Limb (tissue), 2 donors: Measurements from ENCODE around the gene LKAAEAR1.

Experiments used
- DNase-seq, 2 donors: peaks; one replicate each; pipeline ENCODE4 v3.0.0-alpha.2; 2016; ENCODE audit errors: extremely low spot score in 2 of 2

The LKAAEAR1 gene

DNA sequence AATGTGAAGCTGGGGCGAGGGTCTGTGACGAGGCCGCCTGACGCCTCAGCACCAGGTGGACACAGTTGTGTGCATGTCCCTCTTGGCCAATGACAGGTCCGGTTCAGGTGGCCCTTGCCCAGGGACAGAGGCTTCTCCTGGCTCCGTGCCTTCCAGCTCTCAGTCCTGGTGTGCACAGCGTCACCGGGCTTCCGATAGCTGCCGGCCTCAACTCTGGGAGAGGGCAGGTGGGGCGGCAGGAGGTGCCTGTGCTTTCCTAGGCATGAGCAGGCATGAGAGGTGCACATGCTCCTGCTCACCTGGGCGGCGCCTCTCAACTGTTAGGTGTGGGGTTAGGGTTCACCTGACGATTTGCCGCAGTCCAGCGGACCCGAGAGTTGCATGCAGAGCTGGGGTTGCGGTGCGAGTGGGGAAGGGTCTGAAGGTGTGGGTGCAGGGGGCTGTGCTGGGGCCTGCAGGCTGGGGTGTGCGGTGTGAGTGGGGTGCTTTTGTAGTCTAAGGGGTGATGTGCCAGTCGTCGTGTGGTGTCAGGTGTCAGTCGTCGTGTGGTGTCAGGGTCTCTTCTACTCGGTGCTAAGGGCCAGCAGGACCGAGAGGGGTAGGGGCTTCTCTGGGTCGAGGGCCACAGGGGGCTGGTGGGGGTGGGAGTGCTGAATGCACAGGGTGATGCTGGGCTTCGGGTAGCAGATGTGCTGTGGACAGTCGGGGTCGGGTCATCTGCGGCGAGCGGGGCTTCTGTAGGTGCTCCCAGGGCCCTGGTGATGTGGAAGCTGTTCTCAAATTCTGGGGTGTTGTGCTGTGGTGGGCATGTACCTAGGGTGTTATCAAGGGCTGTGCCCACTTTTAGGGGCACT is 31.0 kb downstream of the LKAAEAR1 start:
- DNase-seq: no peak

DNA sequence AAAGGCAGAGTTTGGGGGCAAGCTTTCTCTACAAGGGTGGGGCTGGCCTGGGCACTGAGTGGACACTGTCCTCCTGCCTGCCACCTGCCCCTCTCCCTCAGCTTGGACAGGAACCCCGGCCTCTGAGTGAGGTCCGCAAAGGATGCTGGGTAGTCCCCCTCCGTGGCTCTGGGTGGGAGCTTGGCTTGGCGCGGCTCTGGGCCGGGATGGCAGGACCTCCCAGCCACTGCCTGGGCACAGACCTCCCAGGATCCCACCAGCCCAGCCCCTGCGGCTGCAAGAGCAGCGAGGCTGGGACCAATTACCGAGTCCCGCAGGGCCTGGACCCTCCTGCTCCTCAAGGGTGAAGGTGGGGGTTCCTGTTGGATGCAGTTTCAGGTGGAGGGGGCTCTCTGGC is 31.9 kb downstream of the LKAAEAR1 start:
- no peak for DNase-seq

DNA sequence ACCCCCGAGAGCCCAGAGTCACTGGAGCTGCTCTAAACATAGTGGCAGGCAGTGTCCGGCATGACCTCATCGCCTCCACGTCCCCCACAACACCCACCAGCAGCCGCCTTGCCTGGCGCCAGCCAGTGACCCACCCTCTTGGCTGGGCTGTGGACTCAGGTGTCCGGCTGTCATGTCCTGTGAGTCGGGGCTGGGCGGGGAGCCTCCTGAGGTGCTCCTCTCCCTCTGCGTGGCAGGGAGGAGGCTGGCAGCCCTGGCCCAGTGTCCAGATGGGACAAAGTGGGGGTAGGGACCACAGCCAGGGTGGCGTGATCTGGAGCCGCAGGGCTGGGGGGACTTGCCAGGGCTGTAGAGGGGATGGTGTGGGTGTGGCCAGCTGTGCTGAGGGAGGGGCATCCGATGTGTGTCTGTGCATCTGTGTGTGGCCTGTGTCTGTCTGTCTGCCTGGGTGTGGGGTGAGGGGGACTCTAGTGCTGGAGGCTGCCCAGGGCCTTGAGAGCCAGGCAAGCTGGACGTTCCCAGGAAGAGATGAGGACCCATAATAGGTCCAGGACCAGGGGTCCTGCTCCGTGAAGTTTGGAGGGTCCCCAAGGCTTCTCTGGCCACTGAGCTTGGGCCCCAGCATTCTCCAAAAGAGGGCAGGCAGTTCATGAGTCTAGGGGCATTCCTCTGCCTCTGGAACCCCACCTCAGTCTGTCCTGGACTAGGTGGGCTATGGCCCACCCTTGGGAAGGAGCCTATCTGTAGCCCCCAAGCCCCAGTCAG is 32.5 kb downstream of the LKAAEAR1 start:
- no peak for DNase-seq

DNA sequence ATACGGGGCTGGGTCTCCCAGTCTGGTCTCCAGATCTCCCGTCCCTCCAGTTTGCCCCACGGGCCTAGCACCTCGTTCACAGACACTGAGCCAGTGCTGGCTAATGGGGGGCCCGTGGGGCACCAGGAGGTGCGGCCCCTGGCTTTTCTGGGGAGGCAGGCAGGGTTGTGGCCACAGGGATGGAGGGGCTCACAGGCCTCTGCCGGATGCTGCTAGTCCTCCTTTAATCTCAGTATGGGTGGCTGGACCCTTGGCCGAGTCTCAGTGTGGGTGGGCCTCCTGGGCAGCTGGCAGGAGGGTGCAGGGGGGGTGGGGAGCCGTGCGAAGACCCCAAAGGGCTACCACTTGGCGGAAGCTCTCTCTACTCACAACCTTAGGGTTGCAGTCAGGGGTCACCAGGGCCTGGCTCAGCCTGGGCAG is 33.2 kb downstream of the LKAAEAR1 start:
- no peak for DNase-seq

DNA sequence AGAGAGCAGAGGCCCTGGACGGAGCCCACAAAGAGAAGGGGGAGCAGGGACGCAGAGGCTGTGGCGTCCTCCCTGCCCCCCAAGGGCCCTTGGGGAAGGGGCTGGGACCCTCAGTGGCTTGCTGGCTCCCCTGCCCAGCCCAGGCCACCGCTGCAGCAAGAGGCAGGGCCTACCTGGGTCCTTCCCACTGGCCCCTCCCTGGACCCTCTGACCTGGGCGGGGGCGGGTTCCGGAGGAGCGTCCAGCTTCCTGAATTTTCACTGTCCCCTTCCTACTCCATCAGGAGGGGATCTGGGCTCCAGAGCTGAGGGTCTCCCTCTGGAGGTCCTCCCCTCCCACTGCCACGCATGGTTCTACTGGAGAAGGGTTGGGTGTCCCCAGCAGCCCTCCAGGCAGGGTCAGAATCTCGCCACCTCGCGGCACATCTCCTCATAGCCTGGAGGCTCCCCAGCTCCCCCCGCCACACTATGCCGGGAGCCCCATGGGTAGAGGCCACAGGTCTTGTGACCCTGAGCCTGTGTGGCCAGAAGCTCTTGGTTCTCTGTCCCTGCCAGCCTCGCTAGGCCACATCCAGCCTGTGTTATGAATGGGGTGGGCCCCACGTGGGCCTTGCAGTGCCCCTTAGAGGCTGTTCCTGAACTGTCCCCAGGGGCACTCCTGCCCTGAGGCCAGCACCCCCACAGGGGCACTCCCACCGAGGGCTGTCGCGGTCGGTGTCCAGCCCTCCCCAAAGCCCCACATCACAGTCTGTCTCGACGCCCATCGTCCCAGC is 33.8 kb downstream of the LKAAEAR1 start:
- no peak for DNase-seq

DNA sequence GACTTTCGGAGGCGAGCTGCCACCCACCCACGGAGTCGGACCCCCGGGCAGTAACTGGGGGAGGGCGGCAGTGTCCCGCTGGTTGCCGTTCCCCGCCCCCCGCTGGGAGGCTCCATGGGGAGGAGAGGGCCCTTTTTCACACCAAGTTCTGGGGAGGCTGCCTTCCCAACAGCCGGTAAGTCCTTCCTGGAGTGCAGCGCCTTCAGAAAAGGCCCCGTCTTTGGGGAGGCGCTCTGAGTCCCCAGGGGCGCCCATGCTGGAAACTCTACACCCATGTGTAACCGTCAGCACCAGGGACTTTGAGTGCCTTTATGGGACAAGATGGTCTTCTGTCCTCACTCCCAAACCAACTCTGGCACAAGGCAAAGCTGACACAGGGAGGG is 34.3 kb downstream of the LKAAEAR1 start:
- peak in 1 of 2 donors; percentile 47 for DNase-seq

DNA sequence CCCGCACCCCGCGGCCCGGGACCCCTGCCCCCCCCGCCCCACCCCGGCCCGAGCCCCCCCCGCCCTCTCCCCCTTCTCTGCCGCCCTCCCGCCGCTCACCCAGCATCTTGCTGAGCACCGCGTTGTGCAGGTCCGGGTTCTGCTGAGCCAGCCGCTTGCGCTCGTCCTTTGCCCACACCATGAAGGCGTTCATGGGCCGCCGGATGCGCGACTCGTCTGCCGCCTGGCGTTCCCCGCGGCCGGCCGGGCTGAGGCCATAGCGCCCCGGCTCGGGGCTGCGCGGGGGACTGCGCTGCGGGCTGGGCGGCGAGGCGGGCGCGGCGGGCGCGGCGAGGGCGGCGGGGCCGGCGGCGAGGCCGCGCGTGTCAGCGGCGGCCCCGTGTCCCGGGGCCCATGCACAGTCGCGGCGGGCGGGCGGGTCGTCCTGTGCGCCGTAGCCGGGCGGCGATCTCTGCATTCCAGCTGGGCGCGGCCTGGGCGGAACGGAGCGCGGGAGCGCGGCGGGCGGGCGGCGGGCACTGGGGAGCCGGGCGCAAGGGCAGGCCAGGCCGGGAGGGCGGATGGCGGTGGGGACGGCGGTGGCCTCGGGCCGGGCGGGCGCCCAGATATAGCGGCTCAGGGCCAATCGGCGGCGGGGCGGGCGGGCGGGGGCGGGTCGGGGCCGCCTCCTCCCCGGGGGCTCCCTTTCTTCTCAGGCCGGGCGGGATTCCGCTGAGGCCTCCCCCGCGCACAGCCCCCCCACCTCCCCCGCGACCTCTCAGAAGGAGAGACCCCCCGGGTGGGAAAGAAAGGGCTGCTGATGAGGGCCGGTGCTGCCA is 34.9 kb downstream of the LKAAEAR1 start, which contains the start of gene SOX18:
SOX18 (minus strand) TSS at position 580 of the 818 bp plus-strand sequence; CDS start at position 457, 123 bp downstream.
- DNase-seq: peak in 1 of 2 donors; percentile 51

DNA sequence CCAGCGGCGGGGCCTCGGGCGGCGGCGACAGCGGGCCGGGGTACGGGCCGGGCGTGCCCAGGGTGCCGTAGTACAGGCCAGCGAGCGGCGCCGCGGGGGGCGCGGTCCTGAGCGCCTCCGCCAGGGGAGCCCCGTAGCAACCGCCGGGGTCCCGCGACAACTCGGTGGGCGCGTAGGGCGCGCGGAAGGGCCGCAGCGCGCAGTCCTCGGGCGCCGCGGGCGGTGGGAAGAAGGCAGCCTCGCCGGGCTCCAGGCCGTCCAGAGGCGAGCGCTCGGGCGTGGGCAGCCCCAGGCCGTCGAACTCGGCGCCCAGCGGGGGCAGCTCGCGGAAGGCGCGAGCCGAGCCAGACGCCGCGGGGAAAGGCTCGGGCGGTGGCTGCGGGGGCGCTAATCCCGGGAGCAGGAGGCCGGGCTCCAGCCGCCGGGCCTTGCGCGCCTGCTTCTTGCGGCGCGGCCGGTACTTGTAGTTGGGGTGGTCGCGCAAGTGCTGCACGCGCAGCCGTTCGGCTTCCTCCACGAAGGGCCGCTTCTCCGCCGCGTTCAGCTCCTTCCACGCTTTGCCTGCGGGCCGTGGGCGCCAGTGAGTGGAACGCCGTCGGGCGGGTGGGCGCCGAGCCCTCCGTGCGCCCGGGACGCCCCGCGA is 35.7 kb downstream of the LKAAEAR1 start:
- DNase-seq: peak in 1 of 2 donors; percentile 53

DNA sequence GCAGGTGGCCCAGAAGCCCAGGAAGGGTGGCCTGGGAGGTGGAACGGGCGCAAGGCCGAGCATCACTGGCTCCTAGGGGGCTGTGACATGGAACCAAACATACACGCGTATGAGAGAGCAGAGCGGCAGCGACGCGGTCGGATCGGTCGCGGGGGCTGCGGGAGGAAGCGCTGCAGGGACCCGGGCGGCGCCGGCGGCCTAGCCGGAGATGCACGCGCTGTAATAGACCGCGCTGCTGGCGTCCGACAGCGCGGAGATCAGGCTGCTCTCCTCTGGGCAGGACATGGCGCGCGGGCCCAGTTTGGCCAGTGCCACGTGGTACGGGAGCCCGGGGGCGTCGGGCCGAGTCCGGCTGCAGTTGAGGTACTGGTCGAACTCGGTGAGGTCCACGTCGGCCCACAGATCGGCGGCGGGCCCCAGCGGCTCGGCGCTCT is 36.2 kb downstream of the LKAAEAR1 start:
- no peak for DNase-seq

DNA sequence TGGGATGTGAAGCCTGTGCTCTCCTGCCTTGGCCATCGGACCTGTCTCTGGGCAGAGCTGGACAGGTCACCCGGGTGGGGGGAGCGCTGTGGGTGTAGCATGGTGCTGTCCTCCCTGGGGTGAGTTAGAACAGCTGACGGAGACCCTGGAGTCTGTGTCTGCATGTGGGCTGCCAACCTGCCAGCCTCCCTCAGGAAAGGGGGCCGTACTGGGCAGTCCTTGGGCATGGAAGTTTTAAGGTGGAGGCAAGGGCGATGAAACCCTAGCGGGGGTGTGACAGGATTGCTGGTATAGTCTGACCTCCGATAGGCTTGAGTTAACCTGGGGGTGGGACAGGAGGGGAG is 37.2 kb downstream of the LKAAEAR1 start:
- DNase-seq: no peak

DNA sequence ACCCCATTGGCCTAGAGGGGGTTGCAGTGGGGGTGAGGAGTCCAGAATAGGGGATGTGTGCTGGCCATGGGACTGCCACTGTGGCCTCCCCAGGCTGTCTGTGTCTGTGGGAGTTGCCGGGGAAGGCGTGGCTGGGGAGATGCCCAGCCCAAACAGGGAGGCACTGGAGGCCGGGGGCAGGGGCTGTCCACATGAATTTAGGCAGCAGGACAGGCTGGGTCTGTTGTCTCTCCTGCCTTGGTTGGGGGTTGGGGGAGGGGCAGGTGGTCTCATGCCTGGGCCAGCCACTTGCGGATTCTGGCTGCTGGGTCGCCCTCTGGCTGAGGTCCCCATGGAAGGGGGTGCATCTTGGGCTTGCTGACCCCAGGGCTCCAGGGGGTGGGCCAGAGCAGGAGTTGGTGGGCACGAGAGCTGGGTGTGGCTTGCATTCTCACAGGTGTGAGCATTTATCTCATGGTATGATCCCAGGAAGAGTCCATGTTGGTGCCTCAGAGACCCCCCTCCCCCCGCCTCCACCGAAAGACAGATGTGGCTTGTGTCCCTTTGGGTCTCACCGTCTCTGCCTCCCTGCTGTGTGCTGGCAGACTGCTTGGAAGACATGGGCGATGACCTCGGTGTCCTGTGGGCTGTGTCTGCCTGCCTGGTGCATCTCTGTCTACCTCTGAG is 38.7 kb downstream of the LKAAEAR1 start:
- DNase-seq: no peak

DNA sequence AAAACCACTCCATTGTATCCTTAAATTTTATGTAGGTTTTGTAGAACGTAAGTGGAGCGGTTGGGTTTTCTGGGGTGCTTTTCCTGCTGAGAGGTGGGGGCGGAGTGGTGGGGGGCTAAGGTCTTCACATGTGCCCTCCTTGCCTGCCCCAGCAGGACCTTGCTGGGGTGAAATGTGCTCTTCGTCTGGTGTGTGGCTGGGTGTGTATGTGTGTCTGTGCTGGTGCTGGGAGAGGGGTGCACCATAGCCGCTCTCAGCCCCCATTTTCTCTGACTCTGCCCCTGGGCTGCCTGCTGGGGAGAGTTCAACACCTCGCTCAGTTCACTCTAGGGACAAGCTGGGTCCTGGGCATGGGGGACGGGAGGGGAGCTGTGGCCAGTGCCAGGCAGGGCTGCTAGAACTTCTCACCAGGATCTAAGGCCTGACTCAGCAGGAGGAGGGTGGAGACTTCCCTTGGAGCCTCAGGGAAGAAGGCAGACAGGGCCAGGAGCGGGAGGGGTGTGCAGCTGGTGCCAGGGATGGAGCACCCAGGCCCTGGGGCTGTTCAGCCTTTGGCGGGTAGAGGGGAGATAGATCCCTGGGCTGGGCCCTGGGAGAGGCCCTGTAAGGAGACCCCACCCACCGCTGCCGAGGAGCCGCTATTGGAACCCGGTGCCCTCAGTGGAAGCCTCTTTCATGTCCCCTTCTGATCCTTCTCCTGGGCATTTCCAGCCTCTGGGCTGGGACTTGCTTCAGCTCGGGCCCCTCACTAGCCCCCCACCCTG is 39.5 kb downstream of the LKAAEAR1 start:
- no peak for DNase-seq

DNA sequence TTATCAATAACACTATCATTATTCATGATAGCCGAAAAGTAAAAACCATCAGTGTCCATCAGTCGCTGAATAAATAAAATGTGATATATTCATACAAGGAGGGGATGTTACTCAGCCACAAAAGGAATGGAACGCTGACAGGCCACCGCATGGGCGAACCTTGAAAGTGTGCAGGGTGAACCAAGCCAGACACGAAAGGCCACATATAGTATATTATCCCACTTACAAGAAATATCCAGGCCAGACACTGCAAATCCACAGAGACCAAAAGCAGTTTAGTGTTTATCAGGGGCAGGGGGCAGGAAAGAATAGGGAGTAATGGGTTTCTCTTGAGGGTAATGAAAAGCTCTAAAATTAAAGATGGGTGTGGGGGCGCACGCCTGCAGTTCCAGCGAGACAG is 40.4 kb downstream of the LKAAEAR1 start:
- no peak for DNase-seq

DNA sequence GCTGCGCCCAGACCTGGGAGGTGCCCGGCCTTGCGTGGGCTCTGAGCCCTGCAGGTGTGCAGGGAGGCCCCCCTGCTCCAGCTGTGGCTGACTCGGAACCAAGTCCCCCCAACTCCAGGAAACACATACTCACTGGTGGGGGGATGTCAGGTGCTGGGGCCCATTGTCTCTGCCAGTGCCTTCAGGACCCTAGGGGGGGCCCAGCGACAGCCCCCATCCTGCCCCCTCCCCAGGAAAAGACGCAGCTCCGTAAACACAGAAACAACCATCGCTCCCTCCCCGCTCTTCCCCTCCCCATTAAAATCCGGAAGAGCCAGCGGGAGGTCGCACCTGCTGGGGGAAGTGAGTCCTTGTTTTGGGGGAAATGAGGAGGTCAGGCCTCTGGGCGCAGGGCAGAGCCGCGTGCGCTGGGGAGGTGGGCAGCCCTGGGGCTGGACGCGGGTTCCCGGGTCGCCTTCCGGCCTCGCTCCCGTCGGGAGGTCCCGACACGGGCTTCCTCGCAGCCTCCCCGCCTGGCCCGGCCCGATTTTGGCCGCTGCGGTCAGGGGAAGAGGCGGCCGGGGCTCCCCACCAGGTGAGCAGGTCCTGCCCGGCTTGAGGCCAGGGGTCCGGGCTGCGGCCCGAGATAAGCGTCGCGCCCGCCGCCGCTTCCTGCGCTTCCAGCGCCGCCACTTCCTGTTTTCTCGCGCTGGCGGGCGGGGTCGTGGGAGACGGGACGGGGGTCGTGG is 42.0 kb downstream of the LKAAEAR1 start:
- no peak for DNase-seq

DNA sequence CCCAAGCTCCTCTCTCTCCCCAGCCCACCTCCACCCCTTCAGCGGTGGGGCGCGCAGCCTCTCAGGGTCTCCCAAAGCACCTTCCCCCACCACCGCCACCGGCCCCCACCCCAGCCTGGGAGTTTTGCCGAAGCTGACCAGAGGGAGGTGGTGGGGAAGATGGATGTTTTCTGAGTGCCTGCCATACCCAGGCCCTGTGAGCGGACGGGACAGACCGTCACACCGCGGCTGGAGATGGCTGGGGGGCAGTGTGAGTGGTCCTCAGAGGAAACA is 42.5 kb downstream of the LKAAEAR1 start:
- no peak for DNase-seq

DNA sequence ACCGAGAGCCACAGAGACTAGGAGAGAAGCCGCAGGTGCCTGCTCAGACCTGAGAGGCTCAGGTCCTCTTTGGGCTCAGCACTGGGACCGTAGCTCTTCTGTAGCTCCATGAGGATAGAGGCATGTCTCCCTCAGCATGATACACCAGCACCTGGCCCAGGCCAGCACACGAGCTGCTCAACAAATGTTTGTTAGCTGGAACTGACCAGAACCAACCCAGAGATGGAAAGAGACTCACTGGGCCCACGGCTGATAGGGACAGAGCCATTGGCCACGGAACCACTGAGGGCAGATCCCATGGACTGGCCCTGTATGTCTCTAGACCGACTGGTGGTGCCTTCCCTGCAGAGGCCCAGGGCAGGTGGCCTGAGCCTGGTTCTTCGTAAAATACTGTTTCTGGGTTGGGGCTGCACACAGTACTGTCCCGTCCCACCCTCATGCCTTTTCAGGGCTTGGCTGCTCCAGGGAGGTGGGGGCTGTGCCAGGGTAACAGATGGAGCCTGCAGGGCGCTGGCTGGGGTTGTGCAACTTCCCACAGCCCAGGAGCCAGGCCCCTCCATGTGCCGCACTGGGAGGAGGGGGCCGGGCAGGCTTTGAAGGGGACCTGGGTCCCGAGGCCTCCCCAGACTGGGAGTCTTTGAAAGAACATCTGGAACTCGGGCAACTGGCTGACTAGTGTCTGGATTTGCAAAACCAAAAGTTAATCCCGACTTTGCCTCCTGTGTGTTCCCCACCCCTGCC is 43.0 kb downstream of the LKAAEAR1 start:
- DNase-seq: no peak

DNA sequence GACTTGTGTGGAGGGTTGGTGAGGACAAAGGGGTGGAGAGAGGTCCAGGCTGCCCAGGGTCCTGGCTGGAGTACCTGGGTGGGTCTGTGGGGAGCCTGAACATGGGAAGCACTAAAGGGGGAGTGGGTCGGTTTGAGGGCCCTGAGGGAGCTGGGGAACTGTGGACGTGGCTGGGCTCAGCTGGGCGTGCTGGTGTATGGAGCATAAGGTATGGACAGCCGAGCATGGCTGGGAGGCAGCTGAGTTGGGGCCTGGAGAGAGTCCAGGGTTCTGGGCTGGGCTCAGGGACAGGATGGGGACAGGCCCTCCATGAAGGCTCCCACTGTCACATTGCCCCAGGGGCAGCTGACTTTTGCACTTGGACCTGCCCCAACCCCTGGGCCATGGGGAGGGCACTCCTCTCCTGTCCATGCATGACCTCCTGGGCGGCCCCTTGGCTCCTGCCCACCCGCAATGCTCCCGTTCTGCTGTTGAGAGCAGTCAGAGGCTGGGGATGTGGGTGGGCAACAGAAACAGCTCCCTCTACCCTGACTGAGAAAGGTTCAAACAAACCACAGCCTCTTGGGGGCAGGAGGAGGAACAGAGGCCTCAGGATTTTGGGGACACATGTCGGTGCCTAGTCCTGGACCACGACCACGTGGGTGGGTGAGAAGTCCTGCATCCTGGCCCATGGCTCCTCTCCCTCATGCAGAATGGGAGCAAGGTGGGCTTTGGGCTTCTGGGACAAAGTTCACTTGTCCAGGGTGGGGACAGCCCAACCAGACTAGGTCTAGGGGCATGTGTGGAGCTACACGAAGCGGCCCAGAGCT is 43.8 kb downstream of the LKAAEAR1 start:
- DNase-seq: no peak
